Caco-2 (cell line): ENCODE results near the gene CLEC2D. TPM values are rescaled to one million over a fixed set of nuclear protein-coding genes. Genes with fewer than 3 reads are reported as not detected.
"Not testable (repeated sequence)": the region's sequence is repeated elsewhere in the genome, so short reads cannot be mapped to it uniquely, and the experiment has no call there.

Source experiments
- BruUV-seq: library from RNA; stranded (reverse); fragments of 400-500 nt; replicated peaks from 2 replicates; lab custom pipeline; 2021; lab: Mats Ljungman, UMichigan
- CTCF ChIA-PET: fragments of 300-600 bp; sonication (Branson Sonifier 250); formaldehyde crosslinking; loops from one replicate; lab custom pipeline; 2022; ENCODE audit warnings: antibody characterized with exemption; lab: Charles Lee
- POLR2A ChIA-PET: fragments of 300-600 bp; sonication (Branson Sonifier 250); formaldehyde crosslinking; loops from one replicate; lab custom pipeline; 2022; ENCODE audit warnings: antibody characterized with exemption; lab: Charles Lee
- DNase-seq, 2 experiments: peaks; one replicate each; pipeline versions ENCODE4 v3.0.0 to v3.0.0-alpha.2; 2020 to 2022
- H3K27me3 ChIP-seq: replicated peaks from 2 replicates; pipeline ENCODE4 v1.6.0; 2011; ENCODE audit warnings: low read length; ENCODE audit not compliant: control insufficient read depth, insufficient read depth
- H3K36me3 ChIP-seq: 2 replicates; pipeline ENCODE4 v1.5.1; 2011; ENCODE audit warnings: low read length; ENCODE audit not compliant: control insufficient read depth, insufficient read depth
- H3K4me1 ChIP-seq: fragments of 250-450 bp; sonication (Bioruptor Pico); 2 replicates; pipeline ENCODE4 v1.5.1; 2020; ENCODE audit warnings: mild to moderate bottlenecking
- H3K4me3 ChIP-seq: 2 replicates; pipeline ENCODE4 v1.5.1; 2011; ENCODE audit warnings: low read depth, mild to moderate bottlenecking, control low read depth, low read length
- H3K9me3 ChIP-seq: fragments of 250-450 bp; sonication (Bioruptor Pico); 2 replicates; pipeline ENCODE4 v1.5.1; 2020; ENCODE audit warnings: mild to moderate bottlenecking, moderate library complexity
- H3K27ac Mint-ChIP-seq: one replicate; pipeline ENCODE4 v1.8.0; 2022; ENCODE audit warnings: mixed read lengths; ENCODE audit not compliant: unreplicated experiment
- H3K27me3 Mint-ChIP-seq: one replicate; pipeline ENCODE4 v1.8.0; 2022; ENCODE audit warnings: mixed read lengths; ENCODE audit not compliant: insufficient read depth, unreplicated experiment
- H3K36me3 Mint-ChIP-seq: one replicate; pipeline ENCODE4 v1.8.0; 2022; ENCODE audit warnings: mild to moderate bottlenecking, mixed read lengths; ENCODE audit not compliant: insufficient read depth, unreplicated experiment
- H3K4me1 Mint-ChIP-seq: one replicate; pipeline ENCODE4 v1.8.0; 2022; ENCODE audit warnings: low read depth, mixed read lengths; ENCODE audit not compliant: unreplicated experiment
- H3K4me3 Mint-ChIP-seq: one replicate; pipeline ENCODE4 v1.8.0; 2022; ENCODE audit warnings: mild to moderate bottlenecking, moderate library complexity, mixed read lengths; ENCODE audit not compliant: unreplicated experiment
- H3K9me3 Mint-ChIP-seq: one replicate; pipeline ENCODE4 v1.8.0; 2022; ENCODE audit warnings: mixed read lengths; ENCODE audit not compliant: unreplicated experiment
- intact Hi-C: fragments of 100-400 bp; cut with micrococcal nuclease; formaldehyde crosslinking; loops from one replicate; pipeline ENCODE4 v1.10.0; 2022; ENCODE audit not compliant: unreplicated experiment
- total RNA-seq: library from RNA; stranded (reverse); gene quantifications from 2 replicates; pipeline ENCODE4 v1.2.3, GENCODE V29; 2022
- TF ChIP-seq, protein P1 (sequence below), 2 experiments: fragments of 200-600 bp in 1 of 2; IDR thresholded peaks; 1 replicate in 1 of 2; 2 replicates in 1 of 2; pipeline versions ENCODE4 v1.5.1 to v1.8.0; 2011 to 2022; ENCODE audit warnings: antibody characterized with exemption in 1 of 2, control low read depth in 1 of 2, inconsistent platforms in 1 of 2, low read depth in 1 of 2, low read length in 1 of 2, mild to moderate bottlenecking in 1 of 2, moderate library complexity in 1 of 2; ENCODE audit not compliant: insufficient read depth in 1 of 2, severe bottlenecking in 1 of 2, unreplicated experiment in 1 of 2

CLEC2D gene
- total RNA-seq, 1 experiment from 2014 or later, result 6.6 TPM

GRCh38 chr12:9708853-9709252 lies 39.3 kb downstream of the CLEC2D start:
- H3K36me3 ChIP-seq, result no peaks in the 10 kb centered on the region
- no peaks in the 10 kb centered on the region for H3K9me3 ChIP-seq
- BruUV-seq, result no TSS peak
- POLR2A ChIA-PET, result no interaction called here
- DNase-seq, result no peak
- H3K4me3 ChIP-seq, result no peak overlapping the region
- Mint-ChIP-seq H3K9me3 (no peaks in the 10 kb centered on the region), H3K4me3 (no peak overlapping the region), H3K4me1 (peaks cover 9% of the 10 kb centered on the region), H3K36me3 (no peaks in the 10 kb centered on the region), H3K27me3 (no peaks in the 10 kb centered on the region), H3K27ac (no peak overlapping the region)
- CTCF ChIA-PET, result interaction anchor here (0.5 to 1.6 kb wide), 6 partner anchors 61 to 378 kb away, joined by 3 to 9 read pairs (median 4); no protein-coding TSS in a partner anchor
- TF ChIP-seq, protein P1, sequence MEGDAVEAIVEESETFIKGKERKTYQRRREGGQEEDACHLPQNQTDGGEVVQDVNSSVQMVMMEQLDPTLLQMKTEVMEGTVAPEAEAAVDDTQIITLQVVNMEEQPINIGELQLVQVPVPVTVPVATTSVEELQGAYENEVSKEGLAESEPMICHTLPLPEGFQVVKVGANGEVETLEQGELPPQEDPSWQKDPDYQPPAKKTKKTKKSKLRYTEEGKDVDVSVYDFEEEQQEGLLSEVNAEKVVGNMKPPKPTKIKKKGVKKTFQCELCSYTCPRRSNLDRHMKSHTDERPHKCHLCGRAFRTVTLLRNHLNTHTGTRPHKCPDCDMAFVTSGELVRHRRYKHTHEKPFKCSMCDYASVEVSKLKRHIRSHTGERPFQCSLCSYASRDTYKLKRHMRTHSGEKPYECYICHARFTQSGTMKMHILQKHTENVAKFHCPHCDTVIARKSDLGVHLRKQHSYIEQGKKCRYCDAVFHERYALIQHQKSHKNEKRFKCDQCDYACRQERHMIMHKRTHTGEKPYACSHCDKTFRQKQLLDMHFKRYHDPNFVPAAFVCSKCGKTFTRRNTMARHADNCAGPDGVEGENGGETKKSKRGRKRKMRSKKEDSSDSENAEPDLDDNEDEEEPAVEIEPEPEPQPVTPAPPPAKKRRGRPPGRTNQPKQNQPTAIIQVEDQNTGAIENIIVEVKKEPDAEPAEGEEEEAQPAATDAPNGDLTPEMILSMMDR (IDR thresholded peaks at IDR 0.05; ENCODE audit: insufficient read depth in 1 of 2, low read depth in 1 of 2, low read length in 1 of 2, severe bottlenecking in 1 of 2, unreplicated experiment in 1 of 2), result no peak
- H3K27me3 ChIP-seq, result no peaks in the 10 kb centered on the region
- peaks cover 4% of the 10 kb centered on the region for H3K4me1 ChIP-seq
- intact Hi-C loops, result loop anchor here (1.0 to 5.0 kb wide), 4 partner anchors 75 to 378 kb away; no protein-coding TSS in a partner anchor

DNA sequence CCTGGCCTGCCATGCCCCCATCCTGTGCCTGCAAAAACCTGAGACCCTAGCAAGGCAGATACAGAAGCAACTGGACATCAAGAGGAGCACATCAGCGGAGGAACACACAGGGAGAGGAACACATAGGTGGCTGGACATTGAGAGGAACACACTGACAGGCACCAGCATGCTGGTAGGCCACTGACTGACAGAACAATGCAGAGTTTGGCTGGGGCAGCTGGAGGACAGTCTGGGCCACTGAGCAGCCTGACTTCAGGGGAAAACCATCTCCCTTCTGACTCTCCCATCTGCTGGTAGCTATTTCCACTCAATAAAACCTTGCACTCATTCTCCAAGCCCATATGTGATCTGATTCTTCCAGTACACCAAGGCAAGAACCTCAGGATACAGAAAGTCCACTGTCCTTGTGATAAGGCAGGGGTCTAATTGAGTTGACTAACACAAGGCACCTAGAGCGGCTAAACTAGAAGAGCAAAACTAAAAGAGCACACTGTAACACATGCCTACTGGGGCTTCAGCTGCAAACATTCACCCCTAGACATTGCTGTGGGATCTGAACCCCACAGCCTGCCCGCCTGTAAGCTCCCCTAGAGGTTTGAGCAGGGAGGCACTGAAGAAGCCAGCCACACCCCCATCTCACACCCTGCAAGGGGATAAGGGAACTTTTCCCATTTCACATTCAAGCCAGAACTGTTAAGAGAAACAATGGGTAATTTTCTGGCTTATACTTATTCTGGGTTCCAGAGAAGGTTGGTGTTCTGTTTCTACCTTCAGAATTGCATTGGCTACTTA lies 41.3 kb downstream of the CLEC2D start:
- ChIA-PET CTCF (no interaction called here), POLR2A (no interaction called here)
- no peaks in the 10 kb centered on the region for H3K27me3 Mint-ChIP-seq
- H3K36me3 Mint-ChIP-seq, result no peaks in the 10 kb centered on the region
- intact Hi-C loops, result no loop called here
- no peak overlapping the region for H3K4me3 ChIP-seq
- peaks cover 4% of the 10 kb centered on the region for H3K4me1 ChIP-seq
- peaks cover 9% of the 10 kb centered on the region for H3K4me1 Mint-ChIP-seq
- H3K4me3 Mint-ChIP-seq, result no peak overlapping the region
- H3K9me3 ChIP-seq, result no peaks in the 10 kb centered on the region
- no TSS peak for BruUV-seq
- TF ChIP-seq, protein P1 (IDR thresholded peaks at IDR 0.05; ENCODE audit: insufficient read depth in 1 of 2, low read depth in 1 of 2, low read length in 1 of 2, severe bottlenecking in 1 of 2, unreplicated experiment in 1 of 2), result no peak
- no peaks in the 10 kb centered on the region for H3K9me3 Mint-ChIP-seq
- peak overlapping the region; percentile 36 for H3K27ac Mint-ChIP-seq
- DNase-seq, result no peak
- H3K36me3 ChIP-seq, result no peaks in the 10 kb centered on the region
- no peaks in the 10 kb centered on the region for H3K27me3 ChIP-seq

DNA sequence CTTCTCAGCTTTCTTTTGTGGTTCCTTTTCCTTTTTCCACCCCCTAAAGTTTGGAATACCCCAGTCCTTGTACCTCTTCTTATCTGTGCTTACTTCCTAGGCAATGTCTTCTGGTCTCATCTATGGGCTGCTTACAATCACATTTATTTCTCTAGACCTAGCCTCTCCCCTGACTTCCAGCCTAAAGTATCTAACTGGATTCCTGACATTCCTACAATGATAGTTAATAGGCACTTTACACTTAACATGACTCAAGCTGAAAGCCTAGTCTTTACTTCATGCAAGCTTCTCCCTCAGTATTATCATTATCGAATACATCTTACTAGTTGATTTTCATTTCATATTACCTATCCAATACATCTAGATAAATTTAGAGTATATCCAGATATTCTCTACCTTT lies 42.2 kb downstream of the CLEC2D start:
- H3K4me1 Mint-ChIP-seq, result peaks cover 9% of the 10 kb centered on the region
- Histone ChIP-seq H3K36me3 (no peaks in the 10 kb centered on the region), H3K4me1 (peaks cover 4% of the 10 kb centered on the region), H3K9me3 (no peaks in the 10 kb centered on the region), H3K4me3 (no peak overlapping the region), H3K27me3 (no peaks in the 10 kb centered on the region)
- POLR2A ChIA-PET, result no interaction called here
- H3K4me3 Mint-ChIP-seq, result no peak overlapping the region
- TF ChIP-seq, protein P1 (IDR thresholded peaks at IDR 0.05; ENCODE audit: insufficient read depth in 1 of 2, low read depth in 1 of 2, low read length in 1 of 2, severe bottlenecking in 1 of 2, unreplicated experiment in 1 of 2), result no peak
- H3K27me3 Mint-ChIP-seq, result no peaks in the 10 kb centered on the region
- no TSS peak for BruUV-seq
- no peak for DNase-seq
- no peaks in the 10 kb centered on the region for H3K9me3 Mint-ChIP-seq
- intact Hi-C loops, result no loop called here
- CTCF ChIA-PET, result no interaction called here
- no peaks in the 10 kb centered on the region for H3K36me3 Mint-ChIP-seq
- no peak overlapping the region for H3K27ac Mint-ChIP-seq

GRCh38 chr12:9713032-9713558 lies 43.6 kb downstream of the CLEC2D start:
- H3K4me1 Mint-ChIP-seq, H3K36me3 Mint-ChIP-seq, H3K27me3 Mint-ChIP-seq, H3K4me3 ChIP-seq, H3K9me3 Mint-ChIP-seq, intact Hi-C loops, POLR2A ChIA-PET, H3K4me3 Mint-ChIP-seq, H3K27me3 ChIP-seq, H3K9me3 ChIP-seq, H3K36me3 ChIP-seq, BruUV-seq, H3K27ac Mint-ChIP-seq, H3K4me1 ChIP-seq, CTCF ChIA-PET, DNase-seq: not testable (repeated sequence)
